Activated T-helper 9 cell treated with anti-CD3 and anti-CD28 coated beads, Interleukin-2, amount 50 U/mL, for 16 hours (primary cell): ENCODE results near the gene PTTG2.
"Not testable (repeated sequence)": the region's sequence is repeated elsewhere in the genome, so short reads cannot be mapped to it uniquely, and the experiment has no call there.

Experiments used
- DNase-seq: peaks from one replicate; pipeline ENCODE4 v3.0.0-alpha.2; 2020; ENCODE audit warnings: low read depth

Gene PTTG2

DNA sequence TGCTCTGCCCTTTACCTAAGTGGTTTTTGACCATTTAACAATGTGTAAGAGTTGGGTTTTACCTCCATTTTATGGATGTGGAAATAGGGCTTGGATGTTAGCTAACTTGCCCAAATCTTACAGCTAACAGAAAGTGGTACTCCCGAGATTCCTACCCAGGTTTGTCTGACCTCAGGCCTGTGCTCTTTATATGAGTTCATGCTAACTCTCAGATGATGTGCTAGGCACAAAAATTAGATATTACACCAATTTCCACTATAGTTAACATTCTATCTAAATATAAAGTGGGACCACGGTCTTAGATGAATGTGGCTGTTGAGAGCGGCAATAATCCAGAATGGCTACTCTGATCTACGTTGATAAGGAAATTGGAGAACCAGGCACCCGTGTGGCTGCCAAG, at the start of gene PTTG2:
Gene PTTG2, plus strand, starts transcription at position 301 of the 400 bp plus-strand sequence. Its CDS starts 37 bp downstream, at position 338.
- DNase-seq: no peak

DNA sequence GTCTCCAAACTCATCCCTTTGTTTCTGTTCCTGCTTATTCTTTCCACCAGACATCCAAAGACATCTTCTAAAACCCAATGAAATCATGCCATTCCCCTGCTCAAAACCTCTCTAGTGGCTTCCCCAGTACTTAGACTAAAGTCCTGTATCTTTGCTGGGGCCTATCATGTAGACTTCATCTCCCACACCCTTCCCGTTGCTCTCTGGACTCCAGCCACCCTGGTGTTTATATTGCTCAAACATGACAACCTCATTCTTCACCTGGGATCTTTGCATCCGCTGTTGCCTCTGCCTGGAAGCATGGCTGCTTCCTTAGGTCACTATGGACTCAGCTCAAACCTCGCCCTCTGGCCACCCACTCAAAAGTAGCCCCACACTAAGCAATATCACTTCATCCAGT, 45.7 kb upstream of the PTTG2 start:
- DNase-seq: no peak

GRCh38 chr4:37917388-37917787, 42.8 kb upstream of the PTTG2 start:
- no peak for DNase-seq

DNA sequence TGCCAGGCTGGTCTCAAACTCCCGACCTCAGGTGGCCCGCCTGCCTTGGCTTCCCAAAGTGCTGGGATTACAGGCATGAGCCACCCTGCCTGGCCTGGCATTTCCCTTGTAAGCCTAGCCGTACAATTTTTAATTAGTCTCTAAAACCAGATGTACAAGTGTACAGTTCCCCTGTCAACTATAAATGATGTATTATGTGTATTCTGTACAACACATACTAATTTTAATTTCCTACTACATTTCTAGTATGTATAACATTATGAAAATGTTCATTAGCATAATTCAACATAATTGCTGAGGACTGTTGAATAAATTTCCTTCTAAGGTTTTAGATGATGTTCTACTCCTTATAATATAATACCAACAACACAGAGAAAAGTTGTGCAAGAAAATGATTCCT, 41.5 kb upstream of the PTTG2 start:
- no peak for DNase-seq

GRCh38 chr4:37922328-37922727, 37.9 kb upstream of the PTTG2 start:
- DNase-seq: no peak

- DNase-seq: not testable (repeated sequence)
Observed at GRCh38 chr4:37923089-37923488, 37.1 kb upstream of the PTTG2 start.

- no peak for DNase-seq
Observed at GRCh38 chr4:37924946-37925345, 35.3 kb upstream of the PTTG2 start.

DNA sequence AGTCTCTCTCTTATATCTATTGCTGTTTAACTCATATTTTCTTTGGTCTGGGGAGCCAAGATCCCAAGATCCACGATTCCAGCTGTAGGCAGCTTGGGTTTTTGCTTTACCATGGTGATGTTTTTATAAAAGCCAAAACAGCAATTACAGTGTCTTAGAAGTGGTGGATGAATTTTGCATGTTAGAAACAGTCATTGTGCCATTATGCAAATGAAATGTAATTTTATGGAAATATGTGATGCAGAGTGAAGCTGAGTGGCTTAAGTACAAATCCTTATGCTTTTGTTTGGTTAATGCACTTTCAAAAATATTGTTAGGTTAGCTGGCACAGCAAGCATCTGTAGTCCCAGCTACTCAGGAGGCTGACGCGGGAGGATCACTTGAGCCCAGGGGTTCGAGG, 32.8 kb upstream of the PTTG2 start:
- no peak for DNase-seq

DNA sequence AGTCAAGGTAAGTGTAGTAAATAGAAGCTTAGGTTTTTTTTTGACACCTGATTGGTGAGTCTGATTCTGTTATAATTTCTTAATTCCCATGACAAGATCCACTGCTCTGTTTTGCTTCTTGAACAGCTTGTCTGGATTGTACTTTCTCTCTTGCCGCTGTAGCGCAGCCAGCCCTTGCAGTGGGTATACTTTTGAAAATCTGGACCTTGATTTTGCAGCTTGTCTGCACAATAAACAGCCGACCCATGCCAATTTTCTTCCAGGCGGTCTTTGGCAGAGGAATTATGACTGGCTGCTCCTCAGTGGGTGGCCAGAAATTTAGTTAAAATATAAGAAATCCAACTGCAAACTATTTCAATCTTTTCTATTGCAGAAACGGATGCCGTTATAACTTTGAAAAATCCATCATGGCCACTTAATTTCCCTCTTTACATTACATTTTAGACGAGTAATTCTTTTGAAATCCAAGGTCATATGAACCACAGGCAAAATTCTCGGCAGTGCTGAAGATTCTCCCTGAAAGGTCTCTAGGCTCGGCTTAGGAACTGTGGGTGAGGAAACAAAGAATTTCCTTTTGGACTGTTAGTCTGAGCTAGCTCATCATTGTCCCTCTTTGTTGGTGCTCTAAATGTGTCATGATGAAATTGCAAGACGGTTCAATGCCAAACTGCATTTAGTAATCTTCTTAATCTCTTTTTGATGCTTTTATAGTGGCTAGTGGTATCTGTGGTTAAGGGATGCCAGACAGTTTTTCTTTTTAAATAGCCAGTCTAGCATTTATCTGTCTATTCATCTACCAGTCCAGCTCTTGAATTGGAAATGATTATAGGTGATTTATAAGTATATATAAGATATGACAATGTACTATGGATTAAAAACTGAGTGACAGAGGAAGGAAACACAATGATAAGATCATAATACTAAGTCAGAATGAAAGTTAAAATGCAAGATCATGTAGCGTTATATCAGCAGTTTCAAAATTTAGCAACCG, 31.5 kb upstream of the PTTG2 start:
- DNase-seq: no peak

DNA sequence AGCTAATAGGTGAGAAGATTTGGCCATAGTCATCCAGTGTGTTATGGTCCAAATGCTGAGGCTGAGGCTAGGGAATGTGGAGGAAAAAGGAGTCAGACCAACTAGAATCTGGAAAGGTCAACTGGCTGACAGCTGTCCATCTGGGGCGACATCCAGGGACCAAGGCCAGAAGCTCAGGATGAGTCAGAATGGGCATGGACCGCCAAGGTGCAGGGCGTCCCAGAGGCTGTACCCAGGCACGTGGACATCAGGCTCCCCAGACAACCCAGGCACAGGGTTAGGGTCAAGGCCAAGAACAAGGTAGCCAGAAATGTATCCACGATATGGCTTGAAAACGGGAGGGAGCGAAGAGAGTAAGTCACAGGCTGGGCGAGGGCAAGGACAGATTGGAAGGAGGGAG, 26.1 kb upstream of the PTTG2 start:
- DNase-seq: no peak

DNA sequence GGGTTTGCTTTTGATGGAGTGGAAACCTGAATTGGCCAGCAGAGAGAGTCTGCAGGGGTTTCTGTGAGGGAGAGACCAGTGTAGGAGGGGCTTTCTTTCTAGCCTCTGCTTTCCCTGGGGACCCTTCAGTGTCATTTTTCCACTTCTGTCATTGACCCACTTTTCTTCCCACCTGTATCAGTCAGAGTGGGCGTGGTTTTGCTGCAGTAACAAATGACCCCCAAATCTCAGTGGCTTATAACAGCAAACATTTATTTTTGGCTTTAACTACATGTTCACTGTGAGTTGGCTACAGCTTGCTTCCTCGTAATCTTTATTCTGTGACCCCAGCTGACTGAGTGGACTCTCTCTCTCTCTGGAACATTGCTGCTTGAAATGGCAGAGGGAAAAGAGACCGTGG, 25.6 kb upstream of the PTTG2 start:
- no peak for DNase-seq

GRCh38 chr4:37935026-37935425, 25.2 kb upstream of the PTTG2 start:
- DNase-seq: no peak

DNA sequence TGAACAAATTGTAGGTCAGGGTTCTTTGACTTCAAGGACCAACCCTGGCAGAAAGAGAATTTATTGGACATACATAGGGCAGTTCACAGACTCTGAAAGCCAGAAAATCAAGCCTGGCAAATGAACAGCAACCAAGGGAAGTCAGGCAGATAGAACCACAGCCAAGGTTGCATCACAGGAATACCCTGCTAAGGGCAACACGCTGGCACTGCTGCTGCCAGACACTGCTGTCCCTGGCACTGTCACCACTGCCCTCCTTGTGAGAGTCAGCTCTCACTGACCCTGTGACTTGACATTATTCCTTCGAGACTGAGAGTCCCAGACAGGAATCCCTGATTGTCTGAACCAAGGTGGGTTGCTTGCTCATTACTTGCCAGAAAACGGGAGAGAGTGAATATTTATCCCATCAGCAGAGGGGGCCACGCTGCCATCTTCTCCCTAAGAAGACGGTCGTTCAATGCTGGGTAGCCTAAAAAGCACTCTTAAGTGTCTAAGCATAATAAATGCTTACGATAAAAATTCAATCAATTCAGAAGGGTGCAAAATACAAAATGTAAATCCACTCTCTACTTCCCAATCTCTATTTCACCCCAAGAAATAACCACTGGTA, 23.2 kb upstream of the PTTG2 start:
- DNase-seq: no peak

GRCh38 chr4:37938208-37938607, 22.0 kb upstream of the PTTG2 start:
- no peak for DNase-seq

DNA sequence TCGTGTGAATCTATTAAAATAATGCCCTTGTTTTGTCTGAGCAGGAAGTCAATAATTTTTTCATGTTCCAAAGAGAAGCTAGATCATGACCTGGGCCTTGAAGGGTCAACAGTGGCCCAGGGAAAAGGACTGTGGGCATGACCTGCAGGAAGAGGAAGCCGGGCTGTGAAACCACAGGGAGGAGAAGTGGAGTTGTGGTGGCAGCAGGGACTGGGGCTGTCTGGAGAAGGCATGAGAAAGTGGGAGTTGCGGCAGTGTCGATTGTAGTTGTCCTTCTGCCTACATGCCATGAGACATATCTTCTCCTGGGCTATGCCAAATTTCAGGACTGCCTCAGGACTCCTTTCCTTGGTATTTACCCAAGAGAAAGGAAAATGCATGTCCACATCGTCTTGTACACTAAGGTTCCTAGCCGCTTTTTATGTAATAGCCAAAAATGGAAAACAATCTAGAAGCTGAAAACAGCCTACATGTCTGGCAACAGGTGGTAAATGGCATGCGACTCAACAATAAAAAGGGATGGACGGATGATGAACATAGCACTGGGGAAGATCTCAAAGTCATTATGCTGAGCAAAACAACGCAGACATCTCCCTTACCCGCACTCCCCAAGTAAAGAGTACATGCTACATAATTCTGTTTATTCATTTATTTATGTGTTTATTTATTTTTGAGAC, 13.6 kb upstream of the PTTG2 start:
- DNase-seq: no peak

DNA sequence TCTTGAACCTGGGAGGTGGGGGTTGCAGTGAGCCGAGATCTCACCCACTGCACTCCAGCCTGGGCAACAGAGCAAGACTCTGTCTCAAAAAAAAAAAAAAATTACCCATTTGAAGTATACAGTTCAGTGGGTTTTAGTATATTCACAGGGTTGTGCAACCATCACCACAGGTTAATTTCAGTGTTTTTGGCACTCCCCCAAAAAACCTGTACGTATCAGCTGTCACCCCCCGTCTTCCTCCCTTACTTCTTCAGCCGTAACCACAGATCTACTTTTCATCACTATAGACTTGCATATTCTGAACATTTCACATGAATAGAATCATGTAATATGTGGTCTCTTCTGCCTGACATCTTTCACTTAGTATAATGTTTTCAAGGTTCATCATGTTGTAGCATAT, 11.7 kb upstream of the PTTG2 start:
- DNase-seq: no peak

- DNase-seq: no peak
Observed at GRCh38 chr4:37949636-37950426, 10.4 kb upstream of the PTTG2 start.

DNA sequence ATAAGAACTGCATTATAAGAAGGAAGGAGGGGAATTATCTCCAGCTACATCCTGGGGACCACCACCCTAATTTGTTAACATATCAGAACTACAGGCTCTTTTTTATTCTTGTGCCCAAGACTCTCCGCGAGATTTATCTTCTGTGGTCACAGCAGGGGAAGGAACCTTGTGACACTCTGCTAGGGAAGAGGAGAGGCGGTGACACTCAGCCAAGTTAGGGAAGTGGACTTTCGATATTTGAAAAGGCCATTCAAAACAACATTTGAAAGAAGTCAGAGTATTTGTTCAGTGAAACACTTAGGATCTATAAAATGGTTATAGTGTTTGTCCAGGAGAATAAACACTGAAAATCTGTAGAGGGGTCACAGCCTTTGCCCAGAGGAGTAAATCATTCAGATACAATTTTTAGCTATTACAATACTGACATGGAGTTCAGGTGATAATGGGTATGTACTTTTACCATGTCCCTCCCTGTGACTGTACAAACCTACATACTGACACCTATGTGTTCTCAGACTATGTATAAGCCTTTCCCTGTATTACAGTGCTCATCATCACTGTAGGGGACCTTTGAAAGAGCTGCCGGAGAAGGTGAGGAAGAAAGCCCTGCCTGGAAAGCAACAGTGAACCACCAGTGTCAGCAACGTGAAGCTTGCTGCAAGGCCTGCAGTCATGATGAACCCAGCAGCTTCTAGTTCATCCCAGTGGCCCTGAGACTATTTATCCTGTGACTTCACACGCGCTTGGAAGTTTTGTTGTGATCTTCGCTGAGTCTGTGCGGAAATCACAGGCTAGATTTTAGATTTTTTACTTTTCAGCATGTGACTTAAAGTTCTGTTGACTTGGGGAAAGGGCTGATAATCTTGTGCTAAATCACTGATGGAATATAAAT, 8.5 kb upstream of the PTTG2 start:
- DNase-seq: no peak

DNA sequence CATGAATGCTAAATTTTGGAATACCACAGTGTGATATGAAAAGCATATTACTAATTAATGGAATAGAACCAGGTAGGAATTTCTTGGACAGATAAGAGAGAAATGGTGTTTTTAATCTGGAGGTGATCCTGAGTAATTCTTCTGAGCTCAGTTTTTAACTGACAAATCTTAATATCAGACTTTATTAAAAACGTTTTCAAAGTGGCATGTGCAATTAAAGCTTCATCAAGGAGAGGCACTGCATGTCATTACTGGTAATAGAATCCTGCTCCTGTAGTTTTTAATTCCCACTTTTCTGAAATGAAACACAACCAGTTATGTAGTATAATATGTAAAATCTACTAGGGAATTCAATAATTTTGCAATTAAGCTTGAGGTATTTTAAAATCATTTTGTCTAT, 7.0 kb upstream of the PTTG2 start:
- DNase-seq: no peak

DNA sequence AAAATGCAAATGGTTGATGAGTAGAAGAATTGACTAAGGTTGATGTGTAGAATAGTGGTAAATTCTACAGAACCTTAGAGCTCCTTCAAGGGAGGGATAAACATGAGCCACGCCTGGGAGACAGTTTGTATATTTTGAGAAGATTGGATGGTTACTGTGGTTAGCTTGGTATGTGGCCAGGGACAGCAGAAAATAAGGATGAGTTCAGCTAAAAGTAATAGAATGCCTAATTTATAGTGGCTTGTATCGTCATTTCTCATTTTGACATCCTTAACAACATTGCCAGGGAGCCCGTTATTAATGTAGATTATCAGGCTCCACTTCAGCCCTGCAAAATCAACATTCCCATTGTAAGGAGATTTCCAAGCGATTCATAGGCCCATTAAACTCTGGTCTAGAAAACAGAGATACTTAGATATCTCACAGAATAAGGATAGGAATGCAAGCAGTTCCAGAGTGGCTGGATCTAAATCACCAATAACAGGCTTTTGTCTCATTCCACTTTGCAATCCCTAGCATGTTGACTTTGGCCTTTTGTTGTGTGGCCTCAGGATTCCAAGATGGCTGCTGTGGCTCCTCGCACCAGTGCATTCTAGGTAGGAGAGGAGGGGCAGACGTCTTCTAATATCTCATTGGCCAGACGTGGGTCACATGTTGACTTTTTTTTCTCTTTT, 6.4 kb upstream of the PTTG2 start:
- DNase-seq: no peak
